Mucosa of stomach (tissue), 1 donor: ENCODE data around the gene LPAR6.

Source experiments
- H3K27me3 ChIP-seq: one replicate; pipeline ENCODE4 v1.7.0; 2013; ENCODE audit warnings: mild to moderate bottlenecking, low read length; ENCODE audit not compliant: control insufficient read depth, insufficient read depth
- H3K36me3 ChIP-seq: one replicate; pipeline ENCODE4 v1.7.0; 2013; ENCODE audit warnings: low read length; ENCODE audit not compliant: control insufficient read depth, insufficient read depth
- H3K4me1 ChIP-seq: one replicate; pipeline ENCODE4 v1.7.0; 2013; ENCODE audit warnings: mild to moderate bottlenecking, low read length; ENCODE audit not compliant: control insufficient read depth, insufficient read depth
- H3K4me3 ChIP-seq: one replicate; pipeline ENCODE4 v1.7.0; 2013; ENCODE audit warnings: low read length
- H3K9ac ChIP-seq: one replicate; pipeline ENCODE4 v1.7.0; 2013; ENCODE audit warnings: mild to moderate bottlenecking, low read length, moderate library complexity
- H3K9me3 ChIP-seq: one replicate; pipeline ENCODE4 v1.7.0; 2013; ENCODE audit warnings: mild to moderate bottlenecking, low read length, moderate library complexity; ENCODE audit not compliant: control insufficient read depth
- donor health status: Pancreatic carcinoma.

The LPAR6 gene

GRCh38 chr13:48411147-48411794 is 1.6 kb downstream of the LPAR6 start:
- Histone ChIP-seq H3K9ac (peak overlapping the region; percentile 87), H3K9me3 (no peaks in the 10 kb centered on the region), H3K4me3 (peak overlapping the region; percentile 65), H3K36me3 (no peaks in the 10 kb centered on the region), H3K4me1 (no peaks in the 10 kb centered on the region), H3K27me3 (no peaks in the 10 kb centered on the region)

- H3K36me3 ChIP-seq = no peaks in the 10 kb centered on the region
- H3K9ac ChIP-seq = no peak overlapping the region
- no peaks in the 10 kb centered on the region for H3K27me3 ChIP-seq
- no peaks in the 10 kb centered on the region for H3K9me3 ChIP-seq
- no peaks in the 10 kb centered on the region for H3K4me1 ChIP-seq
- H3K4me3 ChIP-seq = no peak overlapping the region
Observed at GRCh38 chr13:48410199-48410598, 2.7 kb downstream of the LPAR6 start.

- H3K27me3 ChIP-seq = no peaks in the 10 kb centered on the region
- H3K9me3 ChIP-seq = no peaks in the 10 kb centered on the region
- no peak overlapping the region for H3K4me3 ChIP-seq
- H3K36me3 ChIP-seq = no peaks in the 10 kb centered on the region
- peaks cover under 1% of the 10 kb centered on the region for H3K4me1 ChIP-seq
- H3K9ac ChIP-seq = no peak overlapping the region
Observed at GRCh38 chr13:48405875-48406274, 7.0 kb downstream of the LPAR6 start.

- H3K4me1 ChIP-seq = peaks cover 8% of the 10 kb centered on the region
- no peak overlapping the region for H3K4me3 ChIP-seq
- no peaks in the 10 kb centered on the region for H3K27me3 ChIP-seq
- H3K9me3 ChIP-seq = no peaks in the 10 kb centered on the region
- H3K9ac ChIP-seq = no peak overlapping the region
- no peaks in the 10 kb centered on the region for H3K36me3 ChIP-seq
Observed at GRCh38 chr13:48404952-48405351, 8.0 kb downstream of the LPAR6 start.

- Histone ChIP-seq H3K9me3 (no peaks in the 10 kb centered on the region), H3K4me1 (peaks cover 8% of the 10 kb centered on the region), H3K36me3 (no peaks in the 10 kb centered on the region), H3K27me3 (no peaks in the 10 kb centered on the region), H3K9ac (no peak overlapping the region), H3K4me3 (no peak overlapping the region)
Observed at GRCh38 chr13:48403913-48404312, 9.0 kb downstream of the LPAR6 start.

- H3K4me3 ChIP-seq = no peak overlapping the region
- no peak overlapping the region for H3K9ac ChIP-seq
- peaks cover 8% of the 10 kb centered on the region for H3K4me1 ChIP-seq
- H3K27me3 ChIP-seq = no peaks in the 10 kb centered on the region
- no peaks in the 10 kb centered on the region for H3K36me3 ChIP-seq
- H3K9me3 ChIP-seq = no peaks in the 10 kb centered on the region
Observed at GRCh38 chr13:48403151-48403631, 9.7 kb downstream of the LPAR6 start.

- Histone ChIP-seq H3K36me3 (no peaks in the 10 kb centered on the region), H3K27me3 (no peaks in the 10 kb centered on the region), H3K4me3 (no peak overlapping the region), H3K9ac (no peak overlapping the region), H3K9me3 (no peaks in the 10 kb centered on the region), H3K4me1 (peaks cover 12% of the 10 kb centered on the region)
Observed at GRCh38 chr13:48402325-48402932, 10.5 kb downstream of the LPAR6 start.

- Histone ChIP-seq H3K9ac (no peak overlapping the region), H3K4me1 (peaks cover 12% of the 10 kb centered on the region), H3K36me3 (no peaks in the 10 kb centered on the region), H3K27me3 (no peaks in the 10 kb centered on the region), H3K4me3 (no peak overlapping the region), H3K9me3 (no peaks in the 10 kb centered on the region)
Observed at GRCh38 chr13:48401480-48401879, 11.4 kb downstream of the LPAR6 start.

- Histone ChIP-seq H3K36me3 (no peaks in the 10 kb centered on the region), H3K4me3 (no peak overlapping the region), H3K9ac (no peak overlapping the region), H3K27me3 (no peaks in the 10 kb centered on the region), H3K4me1 (peaks cover 12% of the 10 kb centered on the region), H3K9me3 (no peaks in the 10 kb centered on the region)
Observed at GRCh38 chr13:48400850-48401291, 12.0 kb downstream of the LPAR6 start.

- peaks cover 12% of the 10 kb centered on the region for H3K4me1 ChIP-seq
- H3K9me3 ChIP-seq = no peaks in the 10 kb centered on the region
- H3K27me3 ChIP-seq = no peaks in the 10 kb centered on the region
- H3K9ac ChIP-seq = no peak overlapping the region
- H3K36me3 ChIP-seq = no peaks in the 10 kb centered on the region
- no peak overlapping the region for H3K4me3 ChIP-seq
Observed at GRCh38 chr13:48400090-48400694, 12.7 kb downstream of the LPAR6 start.

GRCh38 chr13:48398450-48399095 is 14.3 kb downstream of the LPAR6 start:
- no peak overlapping the region for H3K4me3 ChIP-seq
- no peaks in the 10 kb centered on the region for H3K27me3 ChIP-seq
- H3K4me1 ChIP-seq = peaks cover 12% of the 10 kb centered on the region
- no peaks in the 10 kb centered on the region for H3K9me3 ChIP-seq
- H3K36me3 ChIP-seq = no peaks in the 10 kb centered on the region
- H3K9ac ChIP-seq = no peak overlapping the region

- Histone ChIP-seq H3K9me3 (no peaks in the 10 kb centered on the region), H3K4me3 (no peak overlapping the region), H3K36me3 (no peaks in the 10 kb centered on the region), H3K9ac (no peak overlapping the region), H3K4me1 (peaks cover 12% of the 10 kb centered on the region), H3K27me3 (no peaks in the 10 kb centered on the region)
Observed at GRCh38 chr13:48397744-48398143, 15.2 kb downstream of the LPAR6 start.
